Measurements from ENCODE around the gene HLA-DRB1.

HLA-DRB1 gene

GRCh38 chr6:32607988-32608298, 18.3 kb upstream of the HLA-DRB1 start:
- Histone ChIP-seq H3K79me2 (ENCODE audit: insufficient read depth, low read depth) (no peaks in the 10 kb centered on the region), H4K20me1 (ENCODE audit: insufficient read depth) (no peaks in the 10 kb centered on the region), H3K27ac (no peak overlapping the region), H3K4me1 (ENCODE audit: low read depth, poor library complexity, severe bottlenecking) (peaks cover 21% of the 10 kb centered on the region), H2AFZ (ENCODE audit: low read depth) (no peak overlapping the region), H3K4me3 (IDR thresholded peaks at IDR 0.05; ENCODE audit: insufficient read depth, low read depth, low read length) (no peak overlapping the region), H3K27me3 (ENCODE audit: insufficient read depth, low read depth) (no peaks in the 10 kb centered on the region), H3K4me2 (no peak overlapping the region), H3K36me3 (ENCODE audit: insufficient read depth) (no peaks in the 10 kb centered on the region), H3K9ac (no peak overlapping the region)
- no peak for TF ChIP-seq CTCF (conservative IDR thresholded peaks at IDR 0.05; ENCODE audit: low read depth, low read length)

GRCh38 chr6:32607263-32607987, 17.8 kb upstream of the HLA-DRB1 start:
- peaks cover 21% of the 10 kb centered on the region for H3K4me1 ChIP-seq (ENCODE audit: low read depth, poor library complexity, severe bottlenecking)
- H2AFZ ChIP-seq (ENCODE audit: low read depth) = no peak overlapping the region
- H3K9ac ChIP-seq = no peak overlapping the region
- H3K27me3 ChIP-seq (ENCODE audit: insufficient read depth, low read depth) = no peaks in the 10 kb centered on the region
- H3K4me2 ChIP-seq = no peak overlapping the region
- no peak overlapping the region for H3K27ac ChIP-seq
- no peaks in the 10 kb centered on the region for H3K36me3 ChIP-seq (ENCODE audit: insufficient read depth)
- TF ChIP-seq CTCF (conservative IDR thresholded peaks at IDR 0.05; ENCODE audit: low read depth, low read length) = no peak
- H4K20me1 ChIP-seq (ENCODE audit: insufficient read depth) = no peaks in the 10 kb centered on the region
- no peak overlapping the region for H3K4me3 ChIP-seq (IDR thresholded peaks at IDR 0.05; ENCODE audit: insufficient read depth, low read depth, low read length)
- no peaks in the 10 kb centered on the region for H3K79me2 ChIP-seq (ENCODE audit: insufficient read depth, low read depth)

GRCh38 chr6:32604434-32604877, 14.8 kb upstream of the HLA-DRB1 start:
- Histone ChIP-seq H4K20me1 (ENCODE audit: insufficient read depth) (no peaks in the 10 kb centered on the region), H3K79me2 (ENCODE audit: insufficient read depth, low read depth) (no peaks in the 10 kb centered on the region), H3K36me3 (ENCODE audit: insufficient read depth) (no peaks in the 10 kb centered on the region), H3K4me3 (IDR thresholded peaks at IDR 0.05; ENCODE audit: insufficient read depth, low read depth, low read length) (no peak overlapping the region), H3K9ac (no peak overlapping the region), H2AFZ (ENCODE audit: low read depth) (no peak overlapping the region), H3K4me1 (ENCODE audit: low read depth, poor library complexity, severe bottlenecking) (peaks cover 11% of the 10 kb centered on the region), H3K27ac (no peak overlapping the region; the same call in 1 of the 2 replicates), H3K4me2 (no peak overlapping the region), H3K27me3 (ENCODE audit: insufficient read depth, low read depth) (no peaks in the 10 kb centered on the region)
- TF ChIP-seq CTCF (conservative IDR thresholded peaks at IDR 0.05; ENCODE audit: low read depth, low read length) = no peak

- no peaks in the 10 kb centered on the region for H3K36me3 ChIP-seq (ENCODE audit: insufficient read depth)
- H4K20me1 ChIP-seq (ENCODE audit: insufficient read depth) = no peaks in the 10 kb centered on the region
- peaks cover 9% of the 10 kb centered on the region for H3K4me1 ChIP-seq (ENCODE audit: low read depth, poor library complexity, severe bottlenecking)
- no peak for TF ChIP-seq CTCF (conservative IDR thresholded peaks at IDR 0.05; ENCODE audit: low read depth, low read length)
- H3K27ac ChIP-seq = no peak overlapping the region; the same call in 1 of the 2 replicates
- no peaks in the 10 kb centered on the region for H3K27me3 ChIP-seq (ENCODE audit: insufficient read depth, low read depth)
- H3K9ac ChIP-seq = no peak overlapping the region
- H3K79me2 ChIP-seq (ENCODE audit: insufficient read depth, low read depth) = no peaks in the 10 kb centered on the region
- H3K4me3 ChIP-seq (IDR thresholded peaks at IDR 0.05; ENCODE audit: insufficient read depth, low read depth, low read length) = no peak overlapping the region
- H2AFZ ChIP-seq (ENCODE audit: low read depth) = no peak overlapping the region
- no peak overlapping the region for H3K4me2 ChIP-seq
These were observed 14.2 kb upstream of the HLA-DRB1 start for GRCh38 chr6:32603888-32604287.
